NCI-H460 (cell line): ENCODE data around the gene CAND2. TPM values are rescaled to one million over a fixed set of nuclear protein-coding genes. Genes with fewer than 3 reads are reported as not detected.
"Not testable (repeated sequence)": the region's sequence is repeated elsewhere in the genome, so short reads cannot be mapped to it uniquely, and the experiment has no call there.

ENCODE experiments used
- DNase-seq: peaks from one replicate; pipeline ENCODE4 v3.0.0-alpha.2; 2016; ENCODE audit warnings: low read depth; ENCODE audit errors: extremely low read depth
- total RNA-seq: library from RNA; depleted of rRNA; stranded (reverse); fragments of >200 nt; shearing (Covaris generic); gene quantifications from 2 replicates; pipeline ENCODE4 v1.2.3, GENCODE V29; 2014

Gene CAND2
- total RNA-seq, 1 experiment from 2014 or later, result 0.57 TPM

DNA sequence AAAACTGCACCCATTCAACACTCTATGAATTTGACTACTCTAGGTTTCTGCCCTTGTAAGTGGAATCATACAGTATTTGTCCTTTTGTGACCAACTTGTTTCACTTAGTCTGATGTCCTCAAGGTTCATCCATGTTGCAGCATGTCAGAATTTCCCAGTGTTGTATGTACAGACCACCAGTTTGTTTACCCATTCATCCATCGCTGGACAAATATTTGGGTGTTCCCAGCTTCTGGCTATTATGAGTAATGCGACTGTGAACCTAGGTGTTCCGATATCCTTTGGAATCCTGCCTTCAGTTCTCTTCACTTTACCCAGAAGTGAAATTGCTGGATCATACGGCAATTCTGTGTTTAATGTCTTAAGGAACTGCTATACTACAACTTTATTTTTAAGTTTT lies 32.3 kb downstream of the CAND2 start:
- DNase-seq, result no peak

DNA sequence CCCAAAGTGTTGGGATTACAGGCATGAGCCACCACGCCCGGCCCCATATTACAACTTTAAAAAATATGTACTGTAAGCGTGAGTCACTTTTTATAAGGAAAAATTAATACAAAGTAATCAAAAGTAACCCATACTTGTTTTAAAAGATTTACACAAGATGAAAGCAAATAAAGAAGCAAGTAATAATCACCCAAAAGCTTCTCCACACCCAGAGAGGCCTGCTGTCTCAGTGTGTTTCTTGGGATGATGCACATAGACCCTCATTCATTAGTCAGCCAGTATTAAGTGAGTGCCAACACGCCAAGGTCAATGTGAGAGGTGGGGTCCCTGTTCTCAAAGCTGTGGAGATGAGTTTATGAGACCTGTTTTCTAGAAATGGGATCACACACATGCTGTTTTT lies 32.9 kb downstream of the CAND2 start:
- no peak for DNase-seq

DNA sequence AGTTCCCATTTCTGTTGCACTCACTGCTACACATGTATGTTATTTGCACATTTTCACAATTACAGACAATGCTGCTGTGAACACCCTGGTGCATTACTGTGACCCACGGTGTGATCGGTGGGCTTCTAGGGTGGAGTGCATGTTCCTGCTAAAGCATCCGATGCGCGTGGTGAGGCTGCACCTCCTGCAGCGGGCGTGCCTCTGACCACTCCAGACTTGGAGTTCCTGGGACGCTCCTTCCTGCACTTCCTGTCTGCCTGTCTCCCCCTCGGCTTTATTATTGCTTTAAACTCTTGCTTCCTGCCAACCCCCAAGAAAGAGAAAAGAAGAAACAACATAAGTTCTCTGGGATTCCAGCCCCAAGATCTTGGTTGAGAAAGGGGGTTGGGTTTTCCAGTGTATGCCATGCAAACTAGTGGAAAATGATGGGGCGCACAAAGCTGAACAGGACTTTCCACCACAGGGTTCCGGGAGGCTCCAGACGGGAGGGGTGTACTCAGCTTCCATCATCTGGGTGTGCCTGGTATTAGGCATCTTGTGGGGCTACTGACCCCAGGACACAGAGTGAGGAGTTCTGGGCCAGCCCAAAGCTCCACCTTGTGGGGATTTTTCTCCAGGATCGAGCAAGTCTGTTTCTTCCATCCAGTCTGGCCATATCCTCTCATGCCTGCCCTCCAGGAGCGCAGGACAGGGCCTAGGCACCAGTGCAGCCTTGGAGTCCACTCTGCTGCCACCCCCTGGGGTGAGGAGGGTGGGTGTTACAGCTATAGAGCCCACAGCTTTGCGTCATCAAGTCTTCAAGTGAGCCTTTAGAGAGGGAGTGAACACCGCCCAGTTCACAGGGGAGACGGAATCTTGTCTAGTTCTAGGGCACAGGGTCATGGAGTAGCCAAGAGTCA lies 33.7 kb downstream of the CAND2 start:
- no peak for DNase-seq

DNA sequence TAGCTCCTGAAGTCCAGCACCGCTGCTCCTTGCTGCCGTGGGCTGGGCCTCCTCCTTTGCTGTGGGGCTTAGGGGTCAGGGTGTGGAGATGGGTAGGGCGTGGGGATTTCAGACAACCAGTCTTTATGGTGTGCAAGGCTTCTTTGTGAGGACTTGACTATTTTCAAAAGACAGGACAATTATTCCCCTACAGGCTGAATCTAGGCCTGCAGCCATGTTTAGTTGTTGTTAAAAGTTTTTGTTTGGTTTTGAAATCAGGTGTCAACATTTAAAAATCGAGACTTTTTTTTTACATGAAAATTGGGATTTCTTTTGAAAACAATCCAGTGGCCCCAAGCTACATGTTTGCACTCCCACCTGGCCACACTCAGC lies 34.3 kb downstream of the CAND2 start:
- DNase-seq, result no peak

DNA sequence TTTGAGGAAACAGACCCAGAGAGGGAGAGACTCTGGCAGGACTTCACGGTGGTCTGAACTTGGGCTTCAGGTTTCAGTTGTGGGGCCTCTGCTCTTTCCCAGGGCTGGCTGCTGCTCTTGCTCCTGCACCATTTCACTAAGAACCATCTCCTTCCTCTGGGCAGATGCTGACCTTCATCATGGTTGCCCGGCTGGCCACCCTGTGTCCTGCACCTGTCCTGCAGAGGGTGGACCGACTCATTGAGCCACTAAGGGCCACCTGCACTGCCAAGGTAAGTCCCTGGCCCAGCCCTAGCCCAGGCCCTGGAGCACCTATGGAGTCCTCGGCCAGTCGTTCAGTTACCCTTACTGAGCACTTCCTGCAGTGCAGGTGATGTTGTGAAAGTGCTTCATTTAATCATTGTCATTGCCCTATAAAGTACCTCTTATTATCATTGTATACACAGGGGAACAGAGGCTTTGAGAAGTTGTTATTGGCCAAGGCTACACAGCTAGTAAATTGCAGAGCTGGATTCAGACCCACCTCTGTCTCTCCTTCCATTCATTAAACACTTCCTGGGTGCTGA lies 34.9 kb downstream of the CAND2 start:
- DNase-seq, result no peak

DNA sequence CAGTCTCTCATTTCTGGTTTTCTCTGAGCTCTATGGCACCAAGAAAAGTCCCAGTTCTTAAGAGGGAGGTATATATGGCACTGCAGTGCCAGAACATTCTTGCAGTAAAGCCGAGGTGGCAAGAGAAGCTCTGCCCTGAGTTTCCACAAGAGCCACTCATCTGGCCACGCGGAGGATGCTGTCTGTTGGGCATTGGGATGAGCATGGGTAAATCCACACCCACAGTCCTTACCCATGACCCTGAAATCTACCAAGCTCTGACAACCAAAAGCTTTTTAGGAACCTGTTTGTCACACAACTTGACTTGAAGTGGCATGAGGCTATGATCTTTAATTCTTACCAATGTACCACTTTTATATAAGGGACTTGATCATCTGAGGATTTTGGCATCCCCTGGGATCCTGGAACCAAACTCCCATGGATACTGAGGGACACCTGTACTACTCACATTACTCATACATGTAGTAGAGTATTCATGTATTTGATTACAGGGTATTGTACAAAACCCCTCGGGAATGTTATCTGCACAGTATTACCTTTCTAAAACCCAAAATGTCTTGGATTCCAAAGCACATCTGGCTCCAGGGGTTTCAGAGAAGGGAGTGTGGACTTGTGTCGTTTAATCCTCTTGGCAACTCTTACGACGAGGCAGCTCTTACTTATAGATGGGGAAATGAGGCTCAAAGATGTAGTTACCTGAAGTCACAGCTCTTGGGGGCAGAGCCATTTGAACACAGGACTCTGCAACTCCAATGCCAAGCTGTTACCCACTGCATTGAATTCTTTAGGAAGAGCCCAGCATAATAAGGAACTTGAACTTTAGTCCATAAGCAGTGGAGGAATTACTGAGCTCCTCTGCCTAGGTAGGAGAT lies 36.1 kb downstream of the CAND2 start:
- no peak for DNase-seq

DNA sequence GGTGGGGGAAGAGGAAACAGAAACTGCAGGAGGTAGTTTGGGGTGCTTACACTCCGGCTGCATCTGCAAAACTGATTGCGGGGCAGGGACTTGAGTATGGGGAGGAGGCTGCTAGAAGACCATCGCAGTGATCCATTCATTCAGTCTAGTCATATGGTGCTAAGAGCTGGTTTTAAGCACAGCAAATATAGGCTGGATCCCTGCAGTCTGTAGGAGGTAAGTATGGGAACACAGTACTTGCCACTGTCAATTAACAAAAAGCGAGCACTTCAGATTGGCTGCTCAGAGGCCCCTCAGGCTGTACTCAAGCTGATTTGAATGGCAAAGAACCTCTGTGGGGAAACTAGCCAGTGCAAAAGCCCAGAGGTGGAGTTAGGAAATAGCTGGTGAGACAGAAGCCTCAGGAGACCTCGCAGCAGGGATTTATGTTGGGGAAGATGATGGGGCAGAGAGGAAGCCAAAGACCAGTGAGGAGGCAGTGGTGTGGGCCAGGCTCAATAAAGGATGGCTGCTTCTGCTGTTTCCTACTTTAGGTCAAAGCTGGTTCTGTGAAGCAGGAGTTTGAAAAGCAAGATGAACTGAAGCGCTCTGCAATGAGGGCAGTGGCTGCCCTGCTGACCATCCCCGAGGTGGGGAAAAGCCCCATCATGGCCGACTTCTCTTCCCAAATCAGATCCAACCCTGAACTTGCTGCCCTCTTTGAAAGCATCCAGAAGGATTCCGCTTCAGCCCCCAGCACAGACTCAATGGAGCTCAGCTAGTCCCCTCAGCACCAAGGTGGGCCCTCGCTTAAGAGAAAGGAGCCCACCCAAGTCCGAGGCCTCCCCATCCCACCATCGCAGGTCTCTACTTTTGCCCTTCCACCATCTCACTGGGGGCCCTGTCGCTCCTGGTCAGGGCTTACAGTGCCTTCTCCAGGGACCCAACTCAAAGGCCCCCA lies 37.0 kb downstream of the CAND2 start:
- no peak for DNase-seq

DNA sequence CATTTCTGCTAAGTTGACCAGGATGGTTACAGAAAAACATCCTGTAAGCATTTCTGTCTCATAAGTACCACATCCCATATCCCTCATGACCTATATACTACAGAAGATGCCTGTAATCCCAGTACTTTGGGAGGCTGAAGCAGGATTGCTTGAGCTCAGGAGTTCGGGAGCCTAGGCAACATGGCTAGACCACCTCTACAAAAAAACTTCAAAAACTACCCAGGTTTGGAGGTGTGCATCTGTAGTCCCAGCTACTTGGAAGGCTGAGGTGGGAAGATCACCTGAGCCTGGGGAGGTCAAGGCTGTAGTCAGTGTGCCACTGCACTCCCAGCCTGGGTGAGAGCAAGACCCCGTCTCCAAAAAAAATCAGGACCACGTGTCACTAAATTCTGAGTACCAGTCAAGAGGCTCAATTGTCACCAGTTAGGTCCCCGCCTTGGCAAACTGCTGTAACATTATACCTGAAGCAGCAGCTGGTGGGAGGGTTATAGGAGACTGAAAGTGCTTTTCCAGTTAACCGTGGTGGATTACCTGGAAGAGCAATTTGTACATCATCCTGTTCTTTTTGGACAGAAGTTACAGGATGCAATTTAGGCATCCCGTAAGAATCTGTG lies 38.7 kb downstream of the CAND2 start:
- no peak for DNase-seq

DNA sequence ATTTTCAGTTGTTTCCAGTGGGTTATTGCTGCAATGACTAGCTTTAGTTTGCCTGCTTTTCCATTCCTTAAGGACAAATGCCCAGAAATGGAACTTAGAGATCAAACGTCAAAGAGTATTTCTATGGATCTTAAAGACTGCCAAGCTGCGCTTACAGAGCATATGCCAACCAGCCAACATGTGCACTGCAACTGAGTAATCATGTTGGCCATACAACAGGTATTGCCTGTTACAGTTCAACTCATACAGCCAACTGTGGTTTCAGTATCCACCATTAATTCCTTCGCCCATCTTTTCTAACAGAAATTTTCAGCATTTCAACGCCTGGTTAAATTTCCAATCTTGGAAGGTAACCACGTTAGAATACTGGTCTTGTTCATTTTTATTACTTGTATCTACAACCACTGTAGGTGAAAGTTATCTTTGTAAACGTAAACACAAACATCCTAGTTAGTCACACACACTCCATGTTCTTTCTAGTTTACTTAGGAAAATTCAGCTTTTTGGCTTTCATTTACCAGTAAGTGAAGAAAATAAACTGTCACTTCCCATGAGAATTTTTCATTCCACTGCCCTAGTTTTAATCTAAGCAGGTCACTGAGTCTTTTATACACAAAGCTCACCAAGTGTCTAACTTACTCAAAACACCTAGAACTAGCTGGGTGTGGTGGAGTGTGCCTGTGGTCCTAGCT lies 41.0 kb downstream of the CAND2 start:
- no peak for DNase-seq

DNA sequence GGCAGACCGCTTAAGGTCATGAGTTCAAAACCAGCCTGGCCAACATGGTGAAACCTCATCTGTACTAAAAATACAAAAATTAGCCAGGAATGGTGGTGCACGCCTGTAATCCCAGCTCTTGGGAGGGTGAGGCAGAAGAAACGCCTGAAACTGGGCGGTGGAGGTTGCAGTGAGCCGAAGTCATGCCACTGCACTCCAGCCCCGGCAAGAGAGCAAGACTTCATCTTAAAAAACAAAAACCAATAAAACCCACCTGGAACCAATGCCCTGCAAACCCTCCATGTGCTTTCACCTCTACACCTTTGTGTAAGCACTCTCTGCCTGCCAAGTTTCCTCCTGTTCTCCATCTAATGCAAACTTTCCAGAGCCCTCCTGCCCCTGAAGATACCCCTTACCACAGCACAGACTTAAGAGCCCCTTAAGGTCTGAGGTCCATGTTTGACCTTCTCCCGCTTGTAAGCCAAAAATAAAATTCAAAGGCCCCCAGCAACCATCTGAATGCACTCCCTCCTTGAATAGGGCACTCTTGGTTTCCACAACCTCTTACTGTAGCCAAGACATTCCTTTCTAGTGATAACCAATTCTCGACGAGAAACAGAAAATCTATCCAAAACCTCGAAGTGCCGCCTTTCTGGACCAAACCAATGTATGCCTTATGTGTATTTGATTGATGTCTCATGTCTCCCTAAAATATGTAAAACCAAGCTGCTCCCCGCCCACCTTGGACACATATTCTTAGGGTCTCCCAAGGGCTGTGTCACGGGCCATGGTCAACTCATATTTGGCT lies 41.9 kb downstream of the CAND2 start:
- DNase-seq, result no peak

DNA sequence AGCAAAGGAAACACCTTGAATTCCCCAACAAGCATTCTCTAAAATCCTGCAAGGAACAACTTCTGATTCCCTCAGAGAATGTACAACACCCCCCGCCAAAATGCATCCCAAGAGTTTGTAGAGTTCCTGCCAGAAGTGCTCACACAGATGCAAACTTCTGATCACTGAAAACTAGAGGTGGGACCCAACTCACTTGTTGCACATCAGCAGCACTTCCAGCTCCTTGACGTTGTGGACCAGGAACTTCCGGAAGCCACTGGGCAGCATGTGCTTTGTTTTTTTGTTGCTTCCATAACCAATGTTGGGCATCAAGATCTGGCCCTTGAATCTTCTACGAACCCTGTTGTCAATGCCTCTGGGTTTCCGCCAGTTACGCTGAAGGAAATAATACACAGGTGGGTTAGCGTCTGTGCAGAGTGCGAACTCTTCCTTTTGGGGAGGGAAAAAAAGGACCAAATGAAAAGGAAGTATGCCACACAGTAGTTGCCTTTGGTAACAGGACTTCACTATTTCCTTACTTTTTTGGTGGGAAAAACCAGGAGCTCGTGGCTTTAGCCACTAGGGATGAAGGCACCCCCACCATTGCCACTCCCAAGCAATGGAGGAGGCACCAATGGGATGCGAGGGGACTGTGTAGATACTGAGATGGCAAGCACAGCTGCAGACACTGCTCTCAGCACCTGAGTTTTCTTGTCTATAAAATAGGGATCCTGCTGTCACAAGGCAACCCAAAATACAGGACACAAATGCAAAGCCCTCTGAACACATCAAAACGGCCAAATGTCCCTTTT lies 42.9 kb downstream of the CAND2 start:
- DNase-seq, result no peak

DNA sequence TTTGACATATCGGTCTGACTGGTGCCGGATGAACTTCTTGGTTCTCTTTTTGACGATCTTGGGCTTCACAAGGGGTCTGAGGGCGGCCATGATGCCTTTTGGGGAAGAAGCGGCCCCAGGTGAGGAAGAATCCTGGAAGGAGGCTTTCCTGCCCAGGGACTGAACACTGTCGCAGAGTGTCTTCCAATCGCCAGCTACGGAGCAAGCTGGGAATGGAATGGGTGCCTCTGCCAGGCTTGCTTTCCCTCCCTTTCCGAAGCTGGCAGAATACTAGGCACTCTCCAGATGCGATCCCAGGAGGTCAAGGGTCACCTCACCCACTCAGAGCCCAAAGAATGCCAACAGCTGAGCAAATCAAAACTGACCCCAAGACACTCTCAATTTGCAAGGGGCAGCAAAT lies 43.7 kb downstream of the CAND2 start:
- DNase-seq, result not testable (repeated sequence)

DNA sequence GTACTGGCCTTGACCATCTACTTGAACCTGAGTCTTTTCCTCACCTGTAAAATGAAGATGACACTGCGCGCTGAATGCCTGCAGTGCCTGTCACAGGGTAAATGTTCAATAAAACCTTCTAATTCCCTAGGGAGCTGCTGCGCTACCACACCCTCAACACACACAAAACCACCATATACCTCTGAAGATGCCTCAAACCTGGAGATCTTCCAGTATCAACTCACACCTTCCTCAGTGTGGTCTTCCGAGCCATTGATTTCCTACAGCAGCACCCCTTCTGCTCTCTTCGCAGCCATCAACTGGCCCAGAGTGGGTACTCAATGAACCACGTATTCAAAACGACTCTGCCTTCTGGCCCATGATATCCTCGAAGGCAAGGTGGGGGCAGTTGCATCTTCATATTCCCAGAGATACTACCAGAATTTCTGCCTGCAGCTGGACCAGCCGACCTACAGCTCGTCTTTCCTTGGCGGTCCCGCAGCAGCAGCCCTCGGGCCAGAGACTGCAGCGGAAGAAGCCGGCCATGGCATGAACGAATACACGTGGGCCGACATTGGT lies 44.2 kb downstream of the CAND2 start:
- DNase-seq, result no peak

DNA sequence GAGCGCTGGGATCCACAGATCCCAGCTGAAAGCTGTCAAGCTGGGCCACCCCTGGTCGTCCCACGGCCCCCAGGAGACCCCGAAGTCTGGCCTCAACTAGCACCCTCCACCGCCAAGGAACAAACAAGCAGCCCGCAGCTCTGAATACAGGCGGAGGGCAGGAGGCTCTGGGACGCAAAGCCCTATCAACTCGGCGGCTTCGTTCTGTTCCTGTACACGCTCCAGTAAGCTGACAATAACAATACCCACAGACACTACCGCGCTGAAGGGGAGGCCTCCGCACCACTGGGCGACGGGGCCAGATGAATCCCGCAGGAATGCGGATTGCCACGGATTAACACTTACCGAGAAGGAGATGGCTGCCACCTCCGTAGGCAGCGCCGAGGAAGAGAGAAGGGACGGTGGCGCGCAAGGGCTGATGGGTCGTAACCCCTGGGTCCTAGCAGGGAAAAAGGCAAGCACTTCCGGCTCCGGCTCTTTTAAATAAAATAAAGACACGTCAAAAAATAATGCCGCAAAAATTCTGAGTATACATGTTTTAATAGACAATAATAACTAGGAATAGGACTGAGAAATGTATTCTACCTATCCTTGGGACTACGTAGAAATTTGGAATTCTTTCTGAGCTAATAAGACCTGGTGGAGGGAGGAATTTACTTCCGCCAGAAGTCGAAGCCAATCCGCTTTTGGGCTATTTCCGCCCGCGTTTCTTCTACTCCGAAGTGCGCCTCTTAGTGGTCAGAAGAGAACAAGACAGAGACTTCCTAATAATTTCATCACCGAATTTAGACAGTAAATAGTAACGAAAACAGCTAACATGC lies 44.9 kb downstream of the CAND2 start, which contains the start of gene RPL32:
TSS of gene RPL32 (minus strand) at position 417 of the 821 bp plus-strand sequence. CDS start 1,328 bp downstream, outside the sequence.
- peak; percentile 91 for DNase-seq

DNA sequence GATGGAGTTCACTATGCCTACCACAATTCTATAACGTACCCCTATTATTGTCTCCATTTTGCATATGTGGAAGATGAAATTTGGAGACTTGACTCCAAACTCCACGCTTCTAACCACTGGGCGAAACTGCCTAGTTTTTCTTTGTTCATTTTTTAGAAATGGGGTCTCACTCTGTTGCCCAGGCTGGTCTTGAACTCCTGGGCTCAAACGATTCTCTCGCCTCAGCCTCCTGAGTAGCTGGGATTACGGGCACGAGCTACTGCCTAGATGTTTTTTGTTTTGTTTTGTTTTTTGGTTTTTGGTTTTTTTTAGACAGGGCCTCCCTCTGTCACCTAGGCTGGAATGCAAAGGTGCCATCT lies 45.5 kb downstream of the CAND2 start:
- no peak for DNase-seq

DNA sequence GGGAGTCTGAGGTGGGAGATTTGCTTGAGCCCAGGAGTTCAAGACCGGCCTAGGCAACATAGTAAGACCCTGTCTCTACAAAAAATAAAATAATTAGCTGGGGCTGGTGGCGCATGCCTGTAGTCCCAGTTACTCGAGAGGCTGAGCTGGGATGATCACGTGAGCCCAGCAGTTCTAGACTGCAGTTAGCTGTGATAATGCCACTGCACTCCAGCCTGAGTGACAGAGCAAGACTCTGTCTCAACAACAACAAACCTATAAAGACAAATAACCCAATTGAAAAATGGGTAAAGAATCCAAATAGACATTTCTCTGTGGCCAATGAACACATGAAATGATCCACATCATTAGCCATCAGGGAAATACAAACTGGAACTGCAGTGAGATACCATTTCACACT lies 46.0 kb downstream of the CAND2 start:
- DNase-seq, result no peak
